HG02840 (cell line): ENCODE results near the gene METTL13.

Experiments
- ATAC-seq: cut with Tn5 transposase; IDR thresholded peaks from one replicate; pipeline ENCODE4 v1.9.1; 2021; ENCODE audit warnings: mild to moderate bottlenecking, moderate library complexity, moderate number of reproducible peaks; ENCODE audit not compliant: unreplicated experiment, low FRiP score

METTL13 gene

DNA sequence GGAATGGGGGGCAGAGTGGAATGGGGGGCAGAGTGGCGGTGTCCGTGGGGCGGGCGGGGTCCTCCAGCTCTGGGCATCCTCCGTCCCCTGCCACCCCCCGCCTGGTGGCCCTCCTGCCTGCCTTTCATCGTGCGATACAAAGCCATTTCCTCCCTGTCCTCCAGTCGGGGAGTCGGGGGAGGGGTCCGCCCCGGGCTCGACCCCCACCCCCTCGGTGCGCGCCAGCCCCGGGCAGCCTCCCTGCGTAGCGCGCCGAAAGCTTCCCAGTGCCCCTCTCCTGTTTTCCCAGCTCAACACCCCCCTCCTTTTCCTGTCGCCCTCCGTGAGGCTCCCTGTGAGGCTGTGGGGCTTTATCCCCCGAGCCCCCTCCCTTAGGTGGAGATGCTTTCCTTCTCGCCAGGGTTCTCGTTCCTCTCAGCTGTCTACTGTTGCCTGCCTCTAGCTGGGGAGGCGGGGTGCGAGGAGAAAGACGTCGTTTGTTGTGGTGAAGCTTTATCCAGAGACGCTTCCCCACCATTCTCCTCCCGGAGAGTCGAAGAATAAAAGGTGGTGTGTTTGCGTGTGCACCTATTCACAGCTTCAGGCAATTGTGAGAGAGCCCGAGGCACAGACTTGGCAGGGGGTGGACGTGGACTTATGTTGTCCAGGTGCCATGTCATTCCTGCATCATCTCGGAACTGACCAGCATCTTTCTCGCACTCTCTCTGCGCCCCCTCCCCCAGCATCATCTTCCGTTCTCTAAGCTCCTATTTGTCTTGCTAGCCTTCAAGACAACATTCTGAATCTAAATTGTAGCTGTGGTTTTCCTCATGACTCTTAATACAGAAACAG, 60.7 kb downstream of the METTL13 start:
- no peak for ATAC-seq

GRCh38 chr1:171844381-171844780, 62.9 kb downstream of the METTL13 start:
- ATAC-seq, result no peak

- ATAC-seq, result no peak
These were observed 64.5 kb downstream of the METTL13 start for GRCh38 chr1:171845998-171846397.
